IMR-90 (cell line): ENCODE results near the gene CAMK2B. TPM values are rescaled to one million over a fixed set of nuclear protein-coding genes. Genes with fewer than 3 reads are reported as not detected.

Source experiments
- ATAC-seq: fragments of 200-7000 bp; cut with Tn5 transposase; 2 replicates; pipeline ENCODE4 v1.9.1; 2020; ENCODE audit warnings: low read depth, mild to moderate bottlenecking, moderate library complexity
- BruUV-seq: library from RNA; stranded (reverse); fragments of 400-500 nt; replicated peaks from 2 replicates; lab custom pipeline; 2021; lab: Mats Ljungman, UMichigan
- CTCF ChIA-PET: fragments of 300-600 bp; formaldehyde crosslinking; extraction: SDS; loops from one replicate; lab custom pipeline; 2021; ENCODE audit warnings: antibody characterized with exemption; lab: Yijun Ruan, JAX
- POLR2A ChIA-PET: fragments of 300-600 bp; sonication (Branson Sonifier 250); formaldehyde crosslinking; loops from one replicate; lab custom pipeline; 2022; ENCODE audit warnings: antibody characterized with exemption; ENCODE audit not compliant: unreplicated experiment; lab: Charles Lee
- DNase-seq: peaks from one replicate; pipeline ENCODE4 v3.0.0; 2013
- H2AFZ ChIP-seq: replicated peaks from 2 replicates; pipeline ENCODE3; 2013; ENCODE audit warnings: low read length, mild to moderate bottlenecking; ENCODE audit not compliant: poor library complexity
- H2AK5ac ChIP-seq: 2 replicates; pipeline ENCODE4 v1.6.1; 2013; ENCODE audit warnings: low read depth, low read length, inconsistent platforms
- H2AK9ac ChIP-seq: replicated peaks from 2 replicates; pipeline ENCODE3; 2013; ENCODE audit warnings: mild to moderate bottlenecking, low read depth, low read length, moderate library complexity; ENCODE audit not compliant: poor library complexity
- H2BK120ac ChIP-seq: 2 replicates; pipeline ENCODE4 v1.6.1; 2013; ENCODE audit warnings: low read depth, low read length, inconsistent platforms
- H2BK15ac ChIP-seq: 3 replicates; pipeline ENCODE4 v1.6.1; 2013; ENCODE audit warnings: low read depth, low read length, inconsistent platforms
- H2BK20ac ChIP-seq: 2 replicates; pipeline ENCODE4 v1.6.1; 2013; ENCODE audit warnings: low read depth, mild to moderate bottlenecking, inconsistent platforms, low read length, moderate library complexity
- H2BK5ac ChIP-seq: 2 replicates; pipeline ENCODE4 v1.6.1; 2013; ENCODE audit warnings: mild to moderate bottlenecking, low read depth, low read length, inconsistent platforms; ENCODE audit not compliant: poor library complexity, severe bottlenecking
- H3K14ac ChIP-seq: replicated peaks from 2 replicates; pipeline ENCODE4 v1.6.1; 2013; ENCODE audit warnings: low read depth, low read length, inconsistent platforms
- H3K18ac ChIP-seq: 2 replicates; pipeline ENCODE4 v1.6.1; 2013; ENCODE audit warnings: low read depth, low read length, control low read depth
- H3K23ac ChIP-seq: 2 replicates; pipeline ENCODE4 v1.6.1; 2013; ENCODE audit warnings: low read depth, low read length, inconsistent platforms
- H3K27ac ChIP-seq: 2 replicates; pipeline ENCODE4 v1.5.1; 2013; ENCODE audit warnings: mild to moderate bottlenecking, control low read depth, low read length; ENCODE audit not compliant: insufficient read depth
- H3K27me3 ChIP-seq: 2 replicates; pipeline ENCODE4 v1.6.1; 2013; ENCODE audit warnings: low read length; ENCODE audit not compliant: control insufficient read depth, insufficient read depth
- H3K36me3 ChIP-seq: 2 replicates; pipeline ENCODE4 v1.6.1; 2013; ENCODE audit warnings: low read length, mixed read lengths; ENCODE audit not compliant: control insufficient read depth, insufficient read depth
- H3K4ac ChIP-seq: 2 replicates; pipeline ENCODE4 v1.6.1; 2013; ENCODE audit warnings: low read depth, low read length, inconsistent platforms
- H3K4me1 ChIP-seq: 2 replicates; pipeline ENCODE4 v1.6.1; 2013; ENCODE audit warnings: low read length, mixed read lengths; ENCODE audit not compliant: control insufficient read depth, insufficient read depth
- H3K4me2 ChIP-seq: 2 replicates; pipeline ENCODE4 v1.6.1; 2013; ENCODE audit warnings: low read depth, mild to moderate bottlenecking, control low read depth, low read length, moderate library complexity
- H3K4me3 ChIP-seq: 2 replicates; pipeline ENCODE4 v1.5.1; 2013; ENCODE audit warnings: low read depth, mild to moderate bottlenecking, control low read depth, low read length, moderate library complexity; ENCODE audit not compliant: insufficient read depth
- H3K56ac ChIP-seq: 2 replicates; pipeline ENCODE4 v1.6.1; 2013; ENCODE audit warnings: low read length, inconsistent platforms; ENCODE audit not compliant: insufficient read depth; ENCODE audit errors: extremely low read depth
- H3K79me1 ChIP-seq, 2 experiments: 2 replicates each; pipeline ENCODE4 v1.6.1; 2013; ENCODE audit warnings: low read length in 2 of 2, inconsistent platforms in 1 of 2, low read depth in 1 of 2
- H3K9ac ChIP-seq: 2 replicates; pipeline ENCODE4 v1.6.1; 2013; ENCODE audit warnings: low read depth, low read length, control low read depth
- H3K9me1 ChIP-seq: 2 replicates; pipeline ENCODE4 v1.6.1; 2013; ENCODE audit warnings: low read length, inconsistent platforms; ENCODE audit not compliant: insufficient read depth
- H3K9me3 ChIP-seq: 2 replicates; pipeline ENCODE4 v1.6.1; 2013; ENCODE audit warnings: low read length; ENCODE audit not compliant: control insufficient read depth, insufficient read depth
- H4K20me1 ChIP-seq: 2 replicates; pipeline ENCODE4 v1.6.1; 2013; ENCODE audit warnings: low read length, inconsistent platforms; ENCODE audit not compliant: insufficient read depth
- H4K5ac ChIP-seq: 2 replicates; pipeline ENCODE4 v1.6.1; 2013; ENCODE audit warnings: mild to moderate bottlenecking, low read depth, low read length, control low read depth
- H4K8ac ChIP-seq, 2 experiments: 2 replicates each; pipeline ENCODE4 v1.6.1; 2013; ENCODE audit warnings: low read depth in 2 of 2, low read length in 2 of 2, control low read depth in 1 of 2, inconsistent platforms in 1 of 2
- H4K91ac ChIP-seq: 2 replicates; pipeline ENCODE4 v1.6.1; 2013; ENCODE audit warnings: low read depth, low read length, inconsistent platforms; ENCODE audit not compliant: insufficient read depth
- BHLHE40 ChIP-seq: fragments of 150-350 bp; IDR thresholded peaks from 2 replicates; pipeline ENCODE4 v1.6.1; 2016; ENCODE audit warnings: mild to moderate bottlenecking, low read depth, low read length
- CEBPB ChIP-seq: IDR thresholded peaks from 2 replicates; pipeline ENCODE4 v1.6.1; 2012; ENCODE audit warnings: low read depth, low read length, improper control_type of control experiment
- FOS ChIP-seq: fragments of 150-350 bp; IDR thresholded peaks from 2 replicates; pipeline ENCODE4 v1.6.1; 2016; ENCODE audit warnings: low read depth, low read length
- MAFK ChIP-seq: IDR thresholded peaks from 2 replicates; pipeline ENCODE4 v1.6.1; 2012; ENCODE audit warnings: low read depth, low read length, improper control_type of control experiment
- MAZ ChIP-seq: IDR thresholded peaks from 2 replicates; pipeline ENCODE4 v1.6.1; 2012; ENCODE audit warnings: low read depth, mild to moderate bottlenecking, low read length, improper control_type of control experiment, moderate library complexity, borderline replicate concordance
- MXI1 ChIP-seq: IDR thresholded peaks from 2 replicates; pipeline ENCODE4 v1.6.1; 2012; ENCODE audit warnings: low read depth, mild to moderate bottlenecking, low read length, moderate library complexity, borderline replicate concordance
- NFE2L2 ChIP-seq: fragments of 150-350 bp; IDR thresholded peaks from 2 replicates; pipeline ENCODE4 v1.6.1; 2016; ENCODE audit warnings: low read depth, mild to moderate bottlenecking, low read length
- POLR2A ChIP-seq: IDR thresholded peaks from 2 replicates; pipeline ENCODE4 v1.6.1; 2012; ENCODE audit warnings: mild to moderate bottlenecking, low read depth, low read length
- RAD21 ChIP-seq: IDR thresholded peaks from 2 replicates; pipeline ENCODE4 v1.6.1; 2012; ENCODE audit warnings: low read length, improper control_type of control experiment
- RCOR1 ChIP-seq: IDR thresholded peaks from 2 replicates; pipeline ENCODE4 v1.6.1; 2012; ENCODE audit warnings: mild to moderate bottlenecking, low read length, improper control_type of control experiment; ENCODE audit not compliant: insufficient replicate concordance
- RFX5 ChIP-seq: IDR thresholded peaks from 2 replicates; pipeline ENCODE4 v1.8.0; 2012; ENCODE audit warnings: low read depth, mild to moderate bottlenecking, low read length, moderate library complexity
- SMC3 ChIP-seq: fragments of 150-350 bp; IDR thresholded peaks from 2 replicates; pipeline ENCODE4 v1.6.1; 2016; ENCODE audit warnings: low read depth, mild to moderate bottlenecking, antibody characterized with exemption, low read length, moderate library complexity
- WGBS, 2 experiments: methylation state at CpG; one replicate each; pipeline versions ENCODE4 v1.1.5 to v1.1.7; 2013; ENCODE audit warnings: missing lambda C conversion rate in 2 of 2; ENCODE audit not compliant: insufficient read length in 1 of 2; ENCODE audit errors: extremely low coverage in 2 of 2; 5-methylcytosine and 5-hydroxymethylcytosine counted together
- dilution Hi-C: fragments of 300-500 bp; cut with HindIII; formaldehyde crosslinking; loops from one replicate; pipeline ENCODE4 v1.14.3; 2018; ENCODE audit warnings: low sequenced_read_pairs; ENCODE audit not compliant: unreplicated experiment
- in situ Hi-C: fragments of 300-500 bp; cut with MboI; formaldehyde crosslinking; loops from 3 replicates; pipeline ENCODE4 v1.14.3; 2019; ENCODE audit warnings: low sequenced_read_pairs, inconsistent platforms, mixed read lengths
- intact Hi-C: fragments of 100-400 bp; cut with micrococcal nuclease; formaldehyde crosslinking; loops from 2 replicates; pipeline ENCODE4 v1.10.0; 2022
- polyA plus RNA-seq, 3 experiments: library from polyadenylated mRNA; depleted of rRNA; stranded (reverse); fragments of >200 nt; gene quantifications; 2 replicates each; pipeline ENCODE4 v1.2.3, GENCODE V29; 2012; ENCODE audit warnings: low replicate concordance in 1 of 3
- total RNA-seq: library from RNA; depleted of rRNA; stranded (reverse); fragments of >200 nt; gene quantifications from 2 replicates; pipeline ENCODE4 v1.2.3, GENCODE V29; 2012
- TF ChIP-seq, protein P1 (sequence below): conservative IDR thresholded peaks from 2 replicates; pipeline ENCODE4 v1.5.1; 2012; ENCODE audit warnings: mild to moderate bottlenecking, low read depth, low read length, improper control_type of control experiment
- TF ChIP-seq, protein P2 (sequence below): fragments of 150-350 bp; IDR thresholded peaks from 2 replicates; pipeline ENCODE4 v1.6.1; 2017; ENCODE audit warnings: mild to moderate bottlenecking, antibody characterized with exemption, low read length, low read depth
- TF ChIP-seq, protein P3 (sequence below): fragments of 150-350 bp; IDR thresholded peaks from 2 replicates; pipeline ENCODE4 v1.6.1; 2016; ENCODE audit warnings: low read depth, mild to moderate bottlenecking, low read length, moderate library complexity, borderline replicate concordance

The CAMK2B gene
- total and polyA plus RNA-seq, 2 of the 4 experiments (the other 2 are of a cell fraction) = 0.18 to 0.36 TPM

DNA sequence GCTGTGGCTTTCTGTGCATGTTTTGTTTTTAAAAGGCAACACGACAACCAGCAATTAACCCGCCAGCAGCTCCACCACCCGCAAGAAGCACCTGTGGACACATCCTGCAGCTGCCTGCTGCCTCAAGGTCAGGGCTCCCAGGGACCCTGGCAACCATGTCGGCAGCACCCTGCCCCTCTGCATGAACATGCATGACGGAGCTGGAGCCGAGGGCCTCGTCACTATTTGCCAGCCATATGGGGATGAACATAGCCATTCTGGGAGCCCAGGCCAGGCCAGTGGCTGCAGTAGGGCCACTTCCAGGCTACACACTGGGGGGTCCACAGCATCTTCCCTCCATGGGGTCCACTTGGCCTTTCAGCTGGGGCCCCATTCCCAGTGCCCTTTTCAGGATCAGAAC is 52.9 kb downstream of the CAMK2B start:
- no peak overlapping the region for H3K23ac ChIP-seq

More for the DNA sequence above, 52.9 kb downstream of the CAMK2B start:
- Histone ChIP-seq H2BK120ac (no peak overlapping the region), H2BK20ac (no peak overlapping the region), H2BK15ac (no peak overlapping the region), H4K5ac (no peak overlapping the region), H4K8ac (no peak overlapping the region), H3K27ac (no peak overlapping the region), H2BK5ac (no peak overlapping the region), H3K27me3 (peaks cover 49% of the 10 kb centered on the region), H3K36me3 (no peaks in the 10 kb centered on the region), H3K14ac (no peak overlapping the region), H4K20me1 (no peaks in the 10 kb centered on the region), H3K4me2 (no peak overlapping the region), H3K9ac (no peak overlapping the region), H4K91ac (no peak overlapping the region), H2AK9ac (no peak overlapping the region), H3K9me3 (no peaks in the 10 kb centered on the region), H3K9me1 (0 out of 2 replicates have a peak, but pooled peaks cover 2% of the 10 kb centered on the region), H3K56ac (no peak overlapping the region), H3K18ac (no peak overlapping the region), H2AFZ (no peak overlapping the region), H3K79me1 (no peaks in the 10 kb centered on the region), H2AK5ac (no peak overlapping the region), H3K4me3 (no peak overlapping the region), H3K4ac (no peak overlapping the region), H3K4me1 (no peaks in the 10 kb centered on the region)
- dilution Hi-C loops = no loop called here
- POLR2A ChIA-PET = no interaction called here
- TF ChIP-seq CEBPB (no peak), SMC3 (no peak), RCOR1 (no peak), POLR2A (no peak), NFE2L2 (no peak), MAZ (no peak), RAD21 (no peak), BHLHE40 (no peak), MAFK (no peak), MXI1 (no peak), FOS (no peak), RFX5 (no peak)
- TF ChIP-seq, protein P1, sequence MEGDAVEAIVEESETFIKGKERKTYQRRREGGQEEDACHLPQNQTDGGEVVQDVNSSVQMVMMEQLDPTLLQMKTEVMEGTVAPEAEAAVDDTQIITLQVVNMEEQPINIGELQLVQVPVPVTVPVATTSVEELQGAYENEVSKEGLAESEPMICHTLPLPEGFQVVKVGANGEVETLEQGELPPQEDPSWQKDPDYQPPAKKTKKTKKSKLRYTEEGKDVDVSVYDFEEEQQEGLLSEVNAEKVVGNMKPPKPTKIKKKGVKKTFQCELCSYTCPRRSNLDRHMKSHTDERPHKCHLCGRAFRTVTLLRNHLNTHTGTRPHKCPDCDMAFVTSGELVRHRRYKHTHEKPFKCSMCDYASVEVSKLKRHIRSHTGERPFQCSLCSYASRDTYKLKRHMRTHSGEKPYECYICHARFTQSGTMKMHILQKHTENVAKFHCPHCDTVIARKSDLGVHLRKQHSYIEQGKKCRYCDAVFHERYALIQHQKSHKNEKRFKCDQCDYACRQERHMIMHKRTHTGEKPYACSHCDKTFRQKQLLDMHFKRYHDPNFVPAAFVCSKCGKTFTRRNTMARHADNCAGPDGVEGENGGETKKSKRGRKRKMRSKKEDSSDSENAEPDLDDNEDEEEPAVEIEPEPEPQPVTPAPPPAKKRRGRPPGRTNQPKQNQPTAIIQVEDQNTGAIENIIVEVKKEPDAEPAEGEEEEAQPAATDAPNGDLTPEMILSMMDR = no peak
- TF ChIP-seq, protein P2, sequence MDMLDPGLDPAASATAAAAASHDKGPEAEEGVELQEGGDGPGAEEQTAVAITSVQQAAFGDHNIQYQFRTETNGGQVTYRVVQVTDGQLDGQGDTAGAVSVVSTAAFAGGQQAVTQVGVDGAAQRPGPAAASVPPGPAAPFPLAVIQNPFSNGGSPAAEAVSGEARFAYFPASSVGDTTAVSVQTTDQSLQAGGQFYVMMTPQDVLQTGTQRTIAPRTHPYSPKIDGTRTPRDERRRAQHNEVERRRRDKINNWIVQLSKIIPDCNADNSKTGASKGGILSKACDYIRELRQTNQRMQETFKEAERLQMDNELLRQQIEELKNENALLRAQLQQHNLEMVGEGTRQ = no peak
- TF ChIP-seq, protein P3, sequence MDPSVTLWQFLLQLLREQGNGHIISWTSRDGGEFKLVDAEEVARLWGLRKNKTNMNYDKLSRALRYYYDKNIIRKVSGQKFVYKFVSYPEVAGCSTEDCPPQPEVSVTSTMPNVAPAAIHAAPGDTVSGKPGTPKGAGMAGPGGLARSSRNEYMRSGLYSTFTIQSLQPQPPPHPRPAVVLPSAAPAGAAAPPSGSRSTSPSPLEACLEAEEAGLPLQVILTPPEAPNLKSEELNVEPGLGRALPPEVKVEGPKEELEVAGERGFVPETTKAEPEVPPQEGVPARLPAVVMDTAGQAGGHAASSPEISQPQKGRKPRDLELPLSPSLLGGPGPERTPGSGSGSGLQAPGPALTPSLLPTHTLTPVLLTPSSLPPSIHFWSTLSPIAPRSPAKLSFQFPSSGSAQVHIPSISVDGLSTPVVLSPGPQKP = no peak
- 100% methylated on average over 3 of the region's 7 CpGs; no CpG with 5 or more reads in 1 of the 2 experiments for WGBS, 2 experiments
- CTCF ChIA-PET = no interaction called here
- intact Hi-C loops = no loop called here
- ATAC-seq (no peak), DNase-seq (no peak)
- BruUV-seq = no TSS peak
- in situ Hi-C loops = no loop called here
